NCI-H226 (cell line): ENCODE measurements around the gene COQ4.

ENCODE experiments used
- DNase-seq: peaks from one replicate; pipeline ENCODE4 v3.0.0-alpha.2; 2015

COQ4 gene

GRCh38 chr9:128382261-128382660, 59.6 kb downstream of the COQ4 start:
- no peak for DNase-seq

GRCh38 chr9:128383007-128383753, 60.5 kb downstream of the COQ4 start:
- no peak for DNase-seq
